PC-9 (cell line): ENCODE measurements around the gene INPPL1. TPM values are rescaled to one million over a fixed set of nuclear protein-coding genes. Genes with fewer than 3 reads are reported as not detected.

Experiments
- BruUV-seq: library from RNA; stranded (reverse); fragments of 400-500 nt; replicated peaks from 2 replicates; lab custom pipeline; 2021; lab: Mats Ljungman, UMichigan
- CTCF ChIA-PET: fragments of 300-600 bp; sonication (Branson Sonifier 250); formaldehyde crosslinking; loops from one replicate; lab custom pipeline; 2022; ENCODE audit warnings: antibody characterized with exemption; lab: Charles Lee
- POLR2A ChIA-PET: fragments of 300-600 bp; sonication (Branson Sonifier 250); formaldehyde crosslinking; loops from one replicate; lab custom pipeline; 2022; ENCODE audit warnings: antibody characterized with exemption; ENCODE audit not compliant: unreplicated experiment; lab: Charles Lee
- DNase-seq, 2 experiments: peaks; one replicate each; pipeline versions ENCODE4 v3.0.0 to v3.0.0-alpha.2; 2015 to 2022; ENCODE audit warnings: mixed read lengths in 1 of 2
- H2AFZ ChIP-seq: fragments of 200-600 bp; sonication (generic); 2 replicates; pipeline ENCODE4 v1.8.1; 2017; ENCODE audit warnings: antibody characterized with exemption
- H3F3A ChIP-seq: fragments of 200-600 bp; sonication (generic); 2 replicates; pipeline ENCODE4 v1.8.1; 2017; ENCODE audit warnings: antibody characterized with exemption, mild to moderate bottlenecking, low read depth; ENCODE audit not compliant: insufficient read depth
- H3K27ac ChIP-seq: fragments of 200-600 bp; sonication (generic); 2 replicates; pipeline ENCODE4 v1.6.1; 2016; ENCODE audit warnings: mixed run types
- H3K27me3 ChIP-seq: fragments of 200-600 bp; sonication (generic); 2 replicates; pipeline ENCODE4 v1.6.1; 2016; ENCODE audit warnings: low read depth, mixed run types; ENCODE audit not compliant: insufficient read depth
- H3K36me3 ChIP-seq: fragments of 200-600 bp; sonication (generic); 2 replicates; pipeline ENCODE4 v1.6.1; 2016; ENCODE audit warnings: low read depth, mixed run types
- H3K4me1 ChIP-seq: fragments of 200-600 bp; sonication (generic); replicated peaks from 2 replicates; pipeline ENCODE4 v1.6.1; 2016; ENCODE audit warnings: mixed run types; ENCODE audit not compliant: insufficient read depth
- H3K4me2 ChIP-seq: fragments of 200-600 bp; sonication (generic); 2 replicates; pipeline ENCODE4 v1.6.1; 2017; ENCODE audit warnings: mixed run types
- H3K4me3 ChIP-seq: fragments of 200-600 bp; sonication (generic); 2 replicates; pipeline ENCODE4 v1.6.1; 2016; ENCODE audit warnings: mixed run types
- H3K79me2 ChIP-seq: fragments of 200-600 bp; sonication (generic); 2 replicates; pipeline ENCODE4 v1.6.1; 2017; ENCODE audit warnings: low read depth, mixed run types
- H3K9me2 ChIP-seq: fragments of 200-600 bp; sonication (generic); 2 replicates; pipeline ENCODE4 v1.8.1; 2017; ENCODE audit warnings: mild to moderate bottlenecking; ENCODE audit not compliant: insufficient read depth
- H3K9me3 ChIP-seq: fragments of 200-600 bp; sonication (generic); 2 replicates; pipeline ENCODE4 v1.8.1; 2016; ENCODE audit warnings: low read depth; ENCODE audit not compliant: insufficient read depth
- H4K20me1 ChIP-seq: fragments of 200-600 bp; sonication (generic); 2 replicates; pipeline ENCODE4 v1.8.1; 2017; ENCODE audit not compliant: insufficient read depth
- EZH2 ChIP-seq: fragments of 200-600 bp; sonication (generic); IDR thresholded peaks from 2 replicates; pipeline ENCODE4 v1.8.0; 2017; ENCODE audit warnings: antibody characterized with exemption, low read depth
- intact Hi-C: fragments of 100-400 bp; cut with micrococcal nuclease; formaldehyde crosslinking; loops from one replicate; pipeline ENCODE4 v1.10.0; 2022; ENCODE audit not compliant: unreplicated experiment
- total RNA-seq: library from RNA; stranded (reverse); gene quantifications from 2 replicates; pipeline ENCODE4 v1.2.3, GENCODE V29; 2021
- TF ChIP-seq, protein P1 (sequence below): fragments of 200-600 bp; sonication (generic); conservative IDR thresholded peaks from 2 replicates; pipeline ENCODE4 v1.6.1; 2017; ENCODE audit warnings: mixed run types, antibody characterized with exemption, mild to moderate bottlenecking, moderate library complexity

INPPL1 gene
- total RNA-seq, 1 experiment from 2014 or later, result 199 TPM

DNA sequence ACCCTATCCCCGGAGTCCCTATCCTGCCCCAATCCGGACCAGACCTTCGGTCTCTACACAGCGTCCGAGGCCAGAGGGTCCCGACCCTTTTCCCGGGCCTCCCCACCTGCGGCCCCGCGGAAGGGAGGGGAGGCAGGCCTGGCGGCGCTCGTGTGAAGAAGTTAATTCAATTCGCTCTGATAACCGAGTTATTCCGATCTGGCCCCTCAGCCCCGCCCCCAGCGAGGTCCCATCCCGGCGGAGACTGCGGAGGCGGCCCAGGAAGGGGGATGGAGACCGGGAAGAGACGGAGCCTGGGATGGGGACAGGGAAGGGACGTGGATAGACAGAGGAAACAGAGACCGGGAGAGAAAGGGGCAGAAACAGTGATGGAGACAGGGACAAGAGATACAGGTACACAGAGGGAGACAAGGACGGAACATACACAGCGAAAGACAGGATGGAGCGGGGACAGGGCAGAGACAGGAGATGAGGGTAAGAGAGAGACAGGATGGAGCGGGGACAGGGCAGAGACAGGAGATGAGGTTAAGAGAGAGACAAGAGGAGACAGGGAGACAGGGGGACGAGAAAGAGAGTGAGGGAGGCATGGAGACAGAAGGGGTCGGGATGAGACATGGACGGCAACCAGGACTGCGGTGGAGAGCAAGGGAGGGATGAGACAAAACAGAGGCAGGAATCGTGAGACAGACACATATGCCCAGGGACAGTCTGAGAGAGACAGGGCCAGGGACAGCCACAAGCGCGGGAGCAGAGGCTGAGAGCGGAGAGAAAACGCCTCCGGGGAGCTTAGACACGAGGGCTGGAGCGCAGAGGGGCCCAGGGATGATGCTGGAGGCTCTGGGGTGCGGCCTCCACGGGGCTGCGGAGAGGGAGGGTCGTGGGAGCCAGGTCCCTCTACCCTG, 20.0 kb downstream of the INPPL1 start:
- no TSS peak for BruUV-seq
- ChIA-PET POLR2A (no interaction called here), CTCF (interaction anchor here (1.4 kb wide), 1 partner anchor 186 kb away, joined by 3 read pairs; no protein-coding TSS in a partner anchor)

DNA sequence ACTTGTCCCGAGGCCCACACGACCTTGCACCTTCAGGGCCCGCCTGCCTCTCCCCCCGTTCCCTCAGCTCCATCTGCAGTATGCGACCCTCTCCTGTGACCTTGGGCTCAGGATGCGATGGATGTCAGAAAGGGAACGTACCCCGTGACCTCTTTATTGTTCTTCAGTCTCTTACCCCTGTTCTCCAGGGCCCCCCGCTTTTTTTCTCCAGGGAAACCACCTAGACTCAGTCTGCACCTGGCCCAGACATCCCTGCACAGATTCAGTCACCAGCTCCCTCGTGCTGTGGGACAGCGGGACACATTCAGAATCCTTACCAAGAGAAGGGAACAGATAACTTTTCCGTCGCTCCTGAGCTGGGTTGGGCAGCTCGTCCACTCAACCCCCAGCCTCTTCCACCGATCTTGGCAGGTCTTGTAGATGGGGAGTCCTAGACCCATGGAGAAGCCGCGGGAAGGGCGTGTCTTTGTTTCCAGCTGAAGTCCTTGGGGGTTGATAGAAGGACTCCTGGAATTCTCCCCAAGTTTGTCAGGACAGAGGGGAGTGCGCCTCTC, 20.8 kb downstream of the INPPL1 start:
- ChIA-PET POLR2A (no interaction called here), CTCF (interaction anchor here (0.7 to 1.4 kb wide), 2 partner anchors 101 to 186 kb away, joined by 3 read pairs; no protein-coding TSS in a partner anchor)
- no peaks in the 10 kb centered on the region for H3F3A ChIP-seq
- H3K4me1 ChIP-seq, result no peaks in the 10 kb centered on the region
- peaks cover 37% of the 10 kb centered on the region; the same call in 1 of the 2 replicates for H3K27me3 ChIP-seq
- no peaks in the 10 kb centered on the region for H3K9me3 ChIP-seq
- H3K4me2 ChIP-seq, result no peak overlapping the region
- no peak overlapping the region for H3K27ac ChIP-seq
- no peak overlapping the region for H3K4me3 ChIP-seq
- intact Hi-C loops, result loop anchor here (5.0 kb wide), 1 partner anchor 167 kb away; no protein-coding TSS in a partner anchor
- no peak overlapping the region for H2AFZ ChIP-seq
- H3K36me3 ChIP-seq, result no peaks in the 10 kb centered on the region
- TF ChIP-seq, protein P1, sequence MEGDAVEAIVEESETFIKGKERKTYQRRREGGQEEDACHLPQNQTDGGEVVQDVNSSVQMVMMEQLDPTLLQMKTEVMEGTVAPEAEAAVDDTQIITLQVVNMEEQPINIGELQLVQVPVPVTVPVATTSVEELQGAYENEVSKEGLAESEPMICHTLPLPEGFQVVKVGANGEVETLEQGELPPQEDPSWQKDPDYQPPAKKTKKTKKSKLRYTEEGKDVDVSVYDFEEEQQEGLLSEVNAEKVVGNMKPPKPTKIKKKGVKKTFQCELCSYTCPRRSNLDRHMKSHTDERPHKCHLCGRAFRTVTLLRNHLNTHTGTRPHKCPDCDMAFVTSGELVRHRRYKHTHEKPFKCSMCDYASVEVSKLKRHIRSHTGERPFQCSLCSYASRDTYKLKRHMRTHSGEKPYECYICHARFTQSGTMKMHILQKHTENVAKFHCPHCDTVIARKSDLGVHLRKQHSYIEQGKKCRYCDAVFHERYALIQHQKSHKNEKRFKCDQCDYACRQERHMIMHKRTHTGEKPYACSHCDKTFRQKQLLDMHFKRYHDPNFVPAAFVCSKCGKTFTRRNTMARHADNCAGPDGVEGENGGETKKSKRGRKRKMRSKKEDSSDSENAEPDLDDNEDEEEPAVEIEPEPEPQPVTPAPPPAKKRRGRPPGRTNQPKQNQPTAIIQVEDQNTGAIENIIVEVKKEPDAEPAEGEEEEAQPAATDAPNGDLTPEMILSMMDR, result no peak
- TF ChIP-seq EZH2, result no peak
- DNase-seq, result no peak
- BruUV-seq, result no TSS peak
- no peaks in the 10 kb centered on the region for H4K20me1 ChIP-seq
- H3K9me2 ChIP-seq, result no peaks in the 10 kb centered on the region
- H3K79me2 ChIP-seq, result no peaks in the 10 kb centered on the region

More for the DNA sequence above, 20.0 kb downstream of the INPPL1 start:
- Histone ChIP-seq H3K79me2 (no peaks in the 10 kb centered on the region), H3K4me2 (no peak overlapping the region), H3K27me3 (peaks cover 31% of the 10 kb centered on the region; the same call in 1 of the 2 replicates), H2AFZ (no peak overlapping the region), H3K9me2 (no peaks in the 10 kb centered on the region), H3F3A (no peaks in the 10 kb centered on the region), H3K9me3 (no peaks in the 10 kb centered on the region), H3K4me3 (no peak overlapping the region), H4K20me1 (no peaks in the 10 kb centered on the region), H3K36me3 (no peaks in the 10 kb centered on the region), H3K4me1 (no peaks in the 10 kb centered on the region), H3K27ac (no peak overlapping the region)
- DNase-seq, result no peak
- no peak for TF ChIP-seq EZH2
- TF ChIP-seq, protein P1, result no peak
- intact Hi-C loops, result loop anchor here (5.0 kb wide), 1 partner anchor 168 kb away; no protein-coding TSS in a partner anchor

DNA sequence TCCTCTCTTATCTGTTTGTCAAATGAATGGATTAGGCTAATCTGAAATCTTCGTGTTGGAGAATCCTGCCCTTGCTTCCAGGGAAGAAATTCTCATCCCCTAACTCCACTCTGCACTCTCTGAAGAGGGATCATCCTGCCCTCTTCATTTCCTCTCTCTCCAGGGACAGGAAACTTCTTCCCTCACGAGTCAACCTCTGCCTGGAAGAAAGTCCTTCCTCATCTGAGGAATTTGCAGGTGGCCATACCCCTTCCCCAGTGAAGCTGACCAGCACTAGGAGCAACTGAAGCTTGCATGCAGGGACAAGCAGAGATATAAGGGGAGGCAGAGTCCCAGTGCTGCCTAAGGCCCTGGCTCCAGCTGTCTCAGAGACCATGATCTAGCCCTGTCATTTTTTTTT, 23.0 kb downstream of the INPPL1 start:
- Histone ChIP-seq H2AFZ (no peak overlapping the region), H3K4me2 (no peak overlapping the region), H3K36me3 (no peaks in the 10 kb centered on the region), H3K27ac (no peak overlapping the region), H4K20me1 (no peaks in the 10 kb centered on the region), H3K79me2 (no peaks in the 10 kb centered on the region), H3K4me3 (no peak overlapping the region), H3K27me3 (peaks cover 47% of the 10 kb centered on the region; the same call in 1 of the 2 replicates), H3K9me2 (no peaks in the 10 kb centered on the region), H3F3A (no peaks in the 10 kb centered on the region), H3K9me3 (no peaks in the 10 kb centered on the region), H3K4me1 (no peaks in the 10 kb centered on the region)
- ChIA-PET POLR2A (no interaction called here), CTCF (interaction anchor here (0.7 kb wide), 1 partner anchor 274 kb away, joined by 3 read pairs; no protein-coding TSS in a partner anchor)
- no peak for DNase-seq
- BruUV-seq, result no TSS peak
- TF ChIP-seq, protein P1, result no peak
- no peak for TF ChIP-seq EZH2
- intact Hi-C loops, result loop anchor here (5.0 kb wide), 1 partner anchor 165 kb away; no protein-coding TSS in a partner anchor
